Fibroblast of villous mesenchyme (primary cell): ENCODE data around the gene GGT7. TPM values are rescaled to one million over a fixed set of nuclear protein-coding genes. Genes with fewer than 3 reads are reported as not detected.
"Not testable (repeated sequence)": the region's sequence is repeated elsewhere in the genome, so short reads cannot be mapped to it uniquely, and the experiment has no call there.

Experiments
- DNase-seq: peaks from one replicate; pipeline ENCODE4 v3.0.0-alpha.2; 2010; ENCODE audit warnings: low read depth
- H3K4me3 ChIP-seq: 2 replicates; pipeline ENCODE4 v1.5.1; 2011; ENCODE audit warnings: low read depth, mild to moderate bottlenecking, low read length
- CTCF ChIP-seq: IDR thresholded peaks from 2 replicates; pipeline ENCODE4 v1.5.1; 2012; ENCODE audit warnings: low read depth, mild to moderate bottlenecking, low read length; ENCODE audit not compliant: insufficient read depth
- total RNA-seq: library from RNA; depleted of rRNA; stranded (reverse); fragments of >200 nt; gene quantifications from 2 replicates; pipeline ENCODE4 v1.2.3, GENCODE V29; 2012

Gene GGT7
- total RNA-seq, 1 donor = 9.5 TPM

DNA sequence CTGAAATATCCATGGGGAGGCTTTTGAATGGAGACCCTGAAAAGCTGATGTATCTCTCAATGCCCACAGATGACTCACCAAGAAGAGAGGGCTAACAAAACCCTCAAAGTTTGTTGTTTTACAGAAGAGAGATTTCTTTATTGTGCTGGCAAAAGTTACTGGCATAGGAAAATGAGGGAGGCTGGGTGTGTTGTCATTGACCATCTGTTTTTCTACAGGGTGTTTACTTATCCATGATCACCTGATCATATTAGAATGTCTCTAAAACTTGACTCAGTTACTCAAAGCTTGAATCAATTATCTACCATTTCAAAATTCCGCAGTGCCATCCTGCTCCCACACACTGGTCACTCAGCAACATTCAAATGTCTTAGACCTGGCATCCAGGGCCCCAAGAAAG lies 57.0 kb downstream of the GGT7 start:
- peak; percentile 5 for DNase-seq
- no peak overlapping the region for H3K4me3 ChIP-seq
- no peak for TF ChIP-seq CTCF

DNA sequence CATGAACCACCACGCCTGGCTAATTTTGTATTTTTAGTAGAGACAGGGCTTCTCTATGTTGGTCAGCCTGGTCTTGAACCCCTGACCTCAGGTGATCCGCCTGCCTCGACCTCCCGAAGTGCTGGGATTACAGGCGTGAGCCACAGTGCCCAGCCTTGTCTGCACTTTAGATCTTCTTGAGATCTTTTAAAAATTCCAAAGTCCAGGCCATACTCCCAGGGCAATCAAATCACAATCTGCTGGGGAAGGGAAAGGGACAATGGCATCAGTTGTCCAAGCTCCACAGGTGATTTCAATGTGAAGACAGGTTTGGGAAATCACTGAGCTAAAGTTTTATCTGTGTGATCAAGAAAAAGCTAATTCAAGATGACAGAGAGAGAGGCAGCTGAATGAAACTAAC lies 64.1 kb downstream of the GGT7 start:
- TF ChIP-seq CTCF = no peak
- no peak overlapping the region for H3K4me3 ChIP-seq
- DNase-seq = no peak

- DNase-seq = peak; percentile 35
- not testable (repeated sequence) for H3K4me3 ChIP-seq
Observed at GRCh38 chr20:34807944-34808465, 64.7 kb downstream of the GGT7 start.

DNA sequence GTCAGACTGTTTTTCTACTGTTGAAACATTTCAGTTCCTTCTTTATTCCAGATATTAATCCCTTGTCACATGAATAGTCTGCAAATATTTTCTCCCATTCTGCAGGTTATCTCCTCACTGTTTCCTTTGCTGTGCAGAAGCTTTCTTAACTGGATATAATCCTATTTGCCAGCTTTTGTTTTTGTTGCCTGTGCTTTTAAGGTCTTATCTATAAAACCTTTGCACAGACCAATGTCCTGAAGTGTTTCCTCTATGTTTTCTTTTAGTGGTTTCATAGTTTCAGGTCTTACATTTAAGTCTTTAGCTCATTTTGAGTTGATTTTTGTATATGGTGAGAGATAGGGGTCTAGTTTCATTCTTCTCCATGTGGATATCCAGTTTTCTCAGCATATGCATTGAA lies 66.4 kb downstream of the GGT7 start:
- no peak overlapping the region for H3K4me3 ChIP-seq
- DNase-seq = no peak
- no peak for TF ChIP-seq CTCF

DNA sequence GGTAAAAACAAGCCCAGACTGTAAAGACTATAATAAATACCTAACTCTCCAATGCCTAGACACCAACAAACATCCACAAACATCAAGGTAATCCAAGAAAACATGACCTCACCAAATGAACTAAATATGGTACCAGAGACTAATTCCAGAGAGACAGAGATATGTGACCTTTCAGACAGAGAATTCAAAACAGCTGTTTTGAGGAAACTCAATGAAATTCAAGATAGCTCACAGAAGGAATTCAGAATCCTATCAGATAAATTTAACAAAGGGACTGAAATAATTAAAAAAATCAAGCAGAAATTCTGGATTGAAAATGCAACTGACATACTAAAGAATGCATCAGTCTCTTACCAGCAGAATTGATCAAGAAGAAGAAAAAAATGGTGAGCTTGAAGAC lies 73.8 kb downstream of the GGT7 start:
- no peak overlapping the region for H3K4me3 ChIP-seq
- TF ChIP-seq CTCF = no peak
- DNase-seq = no peak

GRCh38 chr20:34798328-34798727 lies 74.3 kb downstream of the GGT7 start:
- no peak for TF ChIP-seq CTCF
- H3K4me3 ChIP-seq = no peak overlapping the region
- no peak for DNase-seq

GRCh38 chr20:34797012-34797995 lies 75.4 kb downstream of the GGT7 start:
- no peak for DNase-seq
- no peak for TF ChIP-seq CTCF

More at GRCh38 chr20:34797012-34797995, 75.4 kb downstream of the GGT7 start:
- no peak overlapping the region for H3K4me3 ChIP-seq
